H1 (cell line): ENCODE data around the gene ZC3H18. TPM values are rescaled to one million over a fixed set of nuclear protein-coding genes. Genes with fewer than 3 reads are reported as not detected.

ENCODE experiments used
- CTCF ChIA-PET: fragments of 300-600 bp; sonication (Branson Sonifier 250); formaldehyde crosslinking; loops from one replicate; lab custom pipeline; 2021; ENCODE audit not compliant: partially characterized antibody; lab: Charles Lee
- POLR2A ChIA-PET: fragments of 300-600 bp; sonication (Branson Sonifier 250); formaldehyde crosslinking; loops from one replicate; lab custom pipeline; 2021; ENCODE audit warnings: inconsistent platforms; ENCODE audit not compliant: partially characterized antibody; lab: Charles Lee
- DNase-seq, 2 experiments: peaks; one replicate each; pipeline versions ENCODE4 v3.0.0 to v3.0.0-alpha.2; 2010 to 2022; ENCODE audit warnings: low spot score in 2 of 2, low read depth in 1 of 2, mixed read lengths in 1 of 2
- FAIRE-seq: peaks from 2 replicates; lab custom pipeline; 2011; peaks lifted over from hg19 to GRCh38; lab: Jason Lieb, UNC
- H2AFZ ChIP-seq: 2 replicates; pipeline ENCODE4 v1.8.1; 2012; ENCODE audit warnings: low read length, inconsistent platforms
- H2AK5ac ChIP-seq: 2 replicates; pipeline ENCODE4 v1.6.1; 2013; ENCODE audit warnings: low read depth, low read length
- H2BK120ac ChIP-seq: replicated peaks from 2 replicates; pipeline ENCODE3; 2013; ENCODE audit warnings: low read depth, low read length, inconsistent platforms
- H2BK12ac ChIP-seq: 2 replicates; pipeline ENCODE4 v1.6.1; 2013; ENCODE audit warnings: low read depth, low read length
- H2BK15ac ChIP-seq: 2 replicates; pipeline ENCODE4 v1.6.1; 2013; ENCODE audit warnings: low read length
- H2BK20ac ChIP-seq: 2 replicates; pipeline ENCODE4 v1.6.1; 2013; ENCODE audit warnings: low read length
- H2BK5ac ChIP-seq: 2 replicates; pipeline ENCODE4 v1.6.1; 2013; ENCODE audit warnings: low read depth, low read length
- H3K14ac ChIP-seq: 2 replicates; pipeline ENCODE4 v1.6.1; 2013; ENCODE audit warnings: inconsistent platforms; ENCODE audit not compliant: insufficient read length
- H3K18ac ChIP-seq: 2 replicates; pipeline ENCODE4 v1.6.1; 2013; ENCODE audit warnings: low read length; ENCODE audit errors: extremely low read depth
- H3K23ac ChIP-seq: 2 replicates; pipeline ENCODE4 v1.6.1; 2013; ENCODE audit warnings: inconsistent platforms; ENCODE audit not compliant: insufficient read length
- H3K23me2 ChIP-seq: 2 replicates; pipeline ENCODE4 v1.6.1; 2013; ENCODE audit warnings: low read depth, low read length
- H3K27ac ChIP-seq: 2 replicates; pipeline ENCODE4 v1.6.1; 2011; ENCODE audit warnings: low read depth, low read length, inconsistent platforms
- H3K27me3 ChIP-seq, 4 experiments: replicated peaks in 1 of 4; 1 replicate in 1 of 4; 2 replicates in 3 of 4; pipeline versions ENCODE4 v1.6.1 to v1.8.1; 2011 to 2013; ENCODE audit warnings: low read length in 3 of 4, mild to moderate bottlenecking in 3 of 4, inconsistent platforms in 2 of 4, mixed read lengths in 2 of 4, moderate library complexity in 1 of 4; ENCODE audit not compliant: control insufficient read depth in 3 of 4, insufficient read depth in 3 of 4; ENCODE audit errors: extremely low read depth in 1 of 4
- H3K36me3 ChIP-seq, 4 experiments: 2 replicates each; pipeline versions ENCODE4 v1.6.1 to v1.8.1; 2011 to 2013; ENCODE audit warnings: mild to moderate bottlenecking in 4 of 4, low read length in 3 of 4, moderate library complexity in 2 of 4, control low read depth in 1 of 4, inconsistent platforms in 1 of 4; ENCODE audit not compliant: insufficient read depth in 4 of 4, control insufficient read depth in 2 of 4
- H3K4ac ChIP-seq: replicated peaks from 2 replicates; pipeline ENCODE3; 2013; ENCODE audit warnings: low read length, low read depth, mixed read lengths, inconsistent platforms; ENCODE audit not compliant: insufficient read length
- H3K4me1 ChIP-seq, 4 experiments: replicated peaks in 1 of 4; 1 replicate in 1 of 4; 2 replicates in 3 of 4; pipeline versions ENCODE4 v1.6.1 to v1.8.1; 2011 to 2013; ENCODE audit warnings: low read length in 3 of 4, inconsistent platforms in 2 of 4, mixed read lengths in 1 of 4; ENCODE audit not compliant: insufficient read depth in 4 of 4, control insufficient read depth in 3 of 4
- H3K4me2 ChIP-seq, 2 experiments: 2 replicates each; pipeline versions ENCODE4 v1.6.1 to v1.8.1; 2011 to 2013; ENCODE audit warnings: low read depth in 2 of 2, low read length in 2 of 2, control low read depth in 1 of 2, inconsistent platforms in 1 of 2, mild to moderate bottlenecking in 1 of 2; ENCODE audit not compliant: insufficient read depth in 1 of 2
- H3K4me3 ChIP-seq, 4 experiments: fragments of 200-600, 300-600 bp in 1 of 4; sonication (generic), shearing (Covaris generic), sonication (Bioruptor Twin) in 1 of 4; 2 replicates each; pipeline versions ENCODE4 v1.5.1 to v1.8.1; 2011 to 2016; ENCODE audit warnings: low read length in 4 of 4, low read depth in 3 of 4, control low read depth in 2 of 4, inconsistent platforms in 2 of 4, mild to moderate bottlenecking in 2 of 4, mixed read lengths in 1 of 4, moderate library complexity in 1 of 4; ENCODE audit not compliant: insufficient read depth in 2 of 4; ENCODE audit errors: extremely low read depth in 1 of 4
- H3K56ac ChIP-seq: replicated peaks from 2 replicates; pipeline ENCODE3; 2013; ENCODE audit warnings: low read depth, mild to moderate bottlenecking, mixed read lengths, low read length, inconsistent platforms; ENCODE audit not compliant: insufficient read length
- H3K79me1 ChIP-seq: 2 replicates; pipeline ENCODE4 v1.6.1; 2013; ENCODE audit warnings: low read depth, low read length, control low read depth
- H3K79me2 ChIP-seq, 2 experiments: 2 replicates each; pipeline versions ENCODE4 v1.6.1 to v1.8.1; 2012 to 2013; ENCODE audit warnings: low read length in 2 of 2, mild to moderate bottlenecking in 2 of 2, inconsistent platforms in 1 of 2; ENCODE audit not compliant: insufficient read depth in 2 of 2, control insufficient read depth in 1 of 2
- H3K9ac ChIP-seq, 4 experiments: replicated peaks in 1 of 4; 1 replicate in 1 of 4; 2 replicates in 3 of 4; pipeline versions ENCODE4 v1.6.1 to v1.8.1; 2011 to 2013; ENCODE audit warnings: low read depth in 3 of 4, low read length in 3 of 4, control low read depth in 2 of 4, mild to moderate bottlenecking in 2 of 4, moderate library complexity in 2 of 4, inconsistent platforms in 1 of 4; ENCODE audit errors: extremely low read depth in 1 of 4
- H3K9me3 ChIP-seq, 2 experiments: 2 replicates each; pipeline versions ENCODE4 v1.6.1 to v1.8.1; 2012 to 2013; ENCODE audit warnings: mild to moderate bottlenecking in 2 of 2, moderate library complexity in 2 of 2, control low read depth in 1 of 2, inconsistent platforms in 1 of 2, low read depth in 1 of 2, low read length in 1 of 2, mixed read lengths in 1 of 2; ENCODE audit not compliant: insufficient read depth in 2 of 2
- H4K20me1 ChIP-seq, 2 experiments: replicated peaks in 1 of 2; 2 replicates each; pipeline versions ENCODE3 to v1.8.1; 2011 to 2013; ENCODE audit warnings: inconsistent platforms in 2 of 2, low read length in 2 of 2, mild to moderate bottlenecking in 1 of 2; ENCODE audit not compliant: insufficient read depth in 2 of 2, control insufficient read depth in 1 of 2
- H4K5ac ChIP-seq: 2 replicates; pipeline ENCODE4 v1.6.1; 2013; ENCODE audit warnings: low read length, low read depth, mixed read lengths, inconsistent platforms; ENCODE audit not compliant: insufficient read length
- H4K8ac ChIP-seq: 2 replicates; pipeline ENCODE4 v1.8.0; 2013; ENCODE audit warnings: mild to moderate bottlenecking, moderate library complexity, low read length, inconsistent platforms; ENCODE audit not compliant: insufficient read depth; ENCODE audit errors: extremely low read depth
- H4K91ac ChIP-seq: replicated peaks from 2 replicates; pipeline ENCODE3; 2013; ENCODE audit warnings: low read length, mixed read lengths, inconsistent platforms; ENCODE audit not compliant: insufficient read length
- ASH2L ChIP-seq: fragments of 200-600, 300-600 bp; sonication (generic); IDR thresholded peaks from one replicate; pipeline ENCODE4 v1.7.1; 2017; ENCODE audit warnings: low read length
- ATF2 ChIP-seq: IDR thresholded peaks from 2 replicates; pipeline ENCODE4 v1.6.1; 2012; ENCODE audit warnings: low read length, inconsistent platforms
- BCL11A ChIP-seq, 2 experiments: IDR thresholded peaks; one replicate each; pipeline ENCODE4 v1.6.1; 2011; ENCODE audit warnings: low read depth in 2 of 2, low read length in 2 of 2, mild to moderate bottlenecking in 2 of 2
- CBX8 ChIP-seq: fragments of 300-800, 300-1000 bp; sonication (generic); IDR thresholded peaks from 2 replicates; pipeline ENCODE4 v1.7.1; 2016; ENCODE audit warnings: low read depth, low read length, borderline replicate concordance
- CREB1 ChIP-seq: IDR thresholded peaks from 2 replicates; pipeline ENCODE4 v1.6.1; 2012; ENCODE audit warnings: inconsistent platforms
- KDM5A ChIP-seq: fragments of 200-600 bp; IDR thresholded peaks from 2 replicates; pipeline ENCODE4 v1.7.1; 2012; ENCODE audit warnings: mild to moderate bottlenecking, low read length, inconsistent platforms, mixed read lengths
- NRF1 ChIP-seq: IDR thresholded peaks from 2 replicates; pipeline ENCODE4 v1.6.1; 2011; ENCODE audit warnings: mild to moderate bottlenecking, low read depth, low read length, improper control_type of control experiment
- RXRA ChIP-seq: IDR thresholded peaks from 2 replicates; pipeline ENCODE4 v1.6.1; 2011; ENCODE audit warnings: low read depth, mild to moderate bottlenecking, low read length, moderate library complexity; ENCODE audit not compliant: insufficient read depth
- SAP30 ChIP-seq: fragments of 300-600 bp; sonication (generic); IDR thresholded peaks from 2 replicates; pipeline ENCODE4 v1.7.1; 2012; ENCODE audit warnings: low read length, moderate library complexity, mild to moderate bottlenecking, inconsistent platforms; ENCODE audit not compliant: insufficient read depth, insufficient replicate concordance
- TBP ChIP-seq: IDR thresholded peaks from 2 replicates; pipeline ENCODE4 v1.6.1; 2011; ENCODE audit warnings: low read depth, low read length, improper control_type of control experiment
- TCF12 ChIP-seq: IDR thresholded peaks from 2 replicates; pipeline ENCODE4 v1.6.1; 2011; ENCODE audit warnings: low read depth, mild to moderate bottlenecking, low read length
- WGBS, 2 experiments: shearing (Covaris generic) in 1 of 2; methylation state at CpG; one replicate each; pipeline versions ENCODE4 v1.1.6 to v1.1.7; 2013 to 2015; ENCODE audit warnings: low lambda C conversion rate in 2 of 2, mixed read lengths in 2 of 2, inconsistent platforms in 1 of 2, low coverage in 1 of 2, missing lambda C conversion rate in 1 of 2; ENCODE audit not compliant: insufficient replicate concordance in 2 of 2, insufficient coverage in 1 of 2, insufficient read length in 1 of 2; ENCODE audit errors: extremely low coverage in 1 of 2, missing lambda C conversion rate in 1 of 2; 5-methylcytosine and 5-hydroxymethylcytosine counted together
- polyA plus RNA-seq, 7 experiments: library from polyadenylated mRNA; depleted of rRNA in 3 of 7; stranded (reverse) in 5 of 7; unstranded in 2 of 7; fragments of >200 nt in 5 of 7; fragments of 200-250 nt in 2 of 7; gene quantifications; 1 replicate in 5 of 7; 2 replicates in 1 of 7; 4 replicates in 1 of 7; pipeline versions ENCODE4 v1.2.1 to v1.2.3, GENCODE V29; 2011 to 2013; ENCODE audit warnings: missing spikeins in 2 of 7, mixed read lengths in 2 of 7
- total RNA-seq: library from RNA; stranded (reverse); fragmentation: NEBNext Ultra II Directional; extraction: Animal tissue kit (Norgen Biotek cat#: 25700); gene quantifications from 2 replicates; pipeline ENCODE4 v1.2.1, GENCODE V29; 2021

ZC3H18 gene
- total and polyA plus RNA-seq, 2 of the 8 experiments (the other 6 are each of a cell fraction or from before 2014, with no cell fraction given), result 12.1 to 73.2 TPM

- ChIA-PET POLR2A (interaction anchor here (0.6 to 1.5 kb wide), 4 partner anchors 8 to 37 kb away, joined by 3 to 5 read pairs (median 3); partner anchors contain the start of gene IL17C), CTCF (interaction anchor here (0.8 to 1.6 kb wide), 7 partner anchors 8 to 32 kb away, joined by 3 to 5 read pairs (median 3); no protein-coding TSS in a partner anchor)
- no peak overlapping the region for H3K23ac ChIP-seq
- H3K79me1 ChIP-seq, result peaks cover 3% of the 10 kb centered on the region
- H2BK5ac ChIP-seq, result no peak overlapping the region
- H3K9me3 ChIP-seq, result no peaks in the 10 kb centered on the region
- no peak overlapping the region for H2AK5ac ChIP-seq
- H3K27ac ChIP-seq, result no peak overlapping the region
- no peak overlapping the region for H3K9ac ChIP-seq
- H3K14ac ChIP-seq, result no peak overlapping the region
- no peaks in the 10 kb centered on the region for H3K23me2 ChIP-seq
- H2BK12ac ChIP-seq, result no peak overlapping the region
- H4K91ac ChIP-seq, result no peak overlapping the region
- no peak overlapping the region for H3K4ac ChIP-seq
- H3K36me3 ChIP-seq, result peaks cover 17 to 52% (median 36%) of the 10 kb centered on the region in 4 experiments
- FAIRE-seq (no peak), DNase-seq (no peak)
- H3K27me3 ChIP-seq, result no peaks in the 10 kb centered on the region
- WGBS, 2 experiments, result 84% methylated on average over 9 of the region's 9 CpGs; no CpG with 5 or more reads in 1 of the 2 experiments
- H3K4me1 ChIP-seq, result peaks cover 0 to 3% (median 0%) of the 10 kb centered on the region in 4 experiments; a peak in 3 of 7 replicates
- H3K79me2 ChIP-seq, result peaks cover 0 to under 1% of the 10 kb centered on the region in 2 experiments; a peak in 1 of 4 replicates
- no peak overlapping the region for H2AFZ ChIP-seq
- no peak overlapping the region for H3K18ac ChIP-seq
- peaks cover 7 to 16% of the 10 kb centered on the region in 2 experiments for H4K20me1 ChIP-seq
- no peak overlapping the region for H3K56ac ChIP-seq
- H2BK120ac ChIP-seq, result no peak overlapping the region
- no peak overlapping the region for H3K4me3 ChIP-seq
- no peak overlapping the region for H4K8ac ChIP-seq
- H2BK15ac ChIP-seq, result no peak overlapping the region
- H2BK20ac ChIP-seq, result no peak overlapping the region
- H3K4me2 ChIP-seq, result no peak overlapping the region
- no peak overlapping the region for H4K5ac ChIP-seq
- no peak for TF ChIP-seq ASH2L
- no peak for TF ChIP-seq BCL11A (IDR thresholded peaks at IDR 0.05; ENCODE audit: low read depth in 2 of 2, low read length in 2 of 2)
- no peak for TF ChIP-seq CBX8
- no peak for TF ChIP-seq CREB1
- no peak for TF ChIP-seq TBP
- TF ChIP-seq SAP30, result no peak
- TF ChIP-seq TCF12, result no peak
- TF ChIP-seq ATF2, result no peak
- TF ChIP-seq RXRA, result no peak
- no peak for TF ChIP-seq KDM5A
- TF ChIP-seq NRF1, result no peak
These were observed 31.3 kb downstream of the ZC3H18 start for GRCh38 chr16:88601313-88602036.
